IMR-90 (cell line): ENCODE results near the gene DPP6. TPM values are rescaled to one million over a fixed set of nuclear protein-coding genes. Genes with fewer than 3 reads are reported as not detected.

ENCODE experiments used
- ATAC-seq: fragments of 200-7000 bp; cut with Tn5 transposase; 2 replicates; pipeline ENCODE4 v1.9.1; 2020; ENCODE audit warnings: low read depth, mild to moderate bottlenecking, moderate library complexity
- BruUV-seq: library from RNA; stranded (reverse); fragments of 400-500 nt; replicated peaks from 2 replicates; lab custom pipeline; 2021; lab: Mats Ljungman, UMichigan
- CTCF ChIA-PET: fragments of 300-600 bp; formaldehyde crosslinking; extraction: SDS; loops from one replicate; lab custom pipeline; 2021; ENCODE audit warnings: antibody characterized with exemption; lab: Yijun Ruan, JAX
- POLR2A ChIA-PET: fragments of 300-600 bp; sonication (Branson Sonifier 250); formaldehyde crosslinking; loops from one replicate; lab custom pipeline; 2022; ENCODE audit warnings: antibody characterized with exemption; ENCODE audit not compliant: unreplicated experiment; lab: Charles Lee
- DNase-seq: peaks from one replicate; pipeline ENCODE4 v3.0.0; 2013
- H2AFZ ChIP-seq: replicated peaks from 2 replicates; pipeline ENCODE3; 2013; ENCODE audit warnings: low read length, mild to moderate bottlenecking; ENCODE audit not compliant: poor library complexity
- H2AK5ac ChIP-seq: 2 replicates; pipeline ENCODE4 v1.6.1; 2013; ENCODE audit warnings: low read depth, low read length, inconsistent platforms
- H2AK9ac ChIP-seq: replicated peaks from 2 replicates; pipeline ENCODE3; 2013; ENCODE audit warnings: mild to moderate bottlenecking, low read depth, low read length, moderate library complexity; ENCODE audit not compliant: poor library complexity
- H2BK120ac ChIP-seq: 2 replicates; pipeline ENCODE4 v1.6.1; 2013; ENCODE audit warnings: low read depth, low read length, inconsistent platforms
- H2BK15ac ChIP-seq: 3 replicates; pipeline ENCODE4 v1.6.1; 2013; ENCODE audit warnings: low read depth, low read length, inconsistent platforms
- H2BK20ac ChIP-seq: 2 replicates; pipeline ENCODE4 v1.6.1; 2013; ENCODE audit warnings: low read depth, mild to moderate bottlenecking, inconsistent platforms, low read length, moderate library complexity
- H2BK5ac ChIP-seq: 2 replicates; pipeline ENCODE4 v1.6.1; 2013; ENCODE audit warnings: mild to moderate bottlenecking, low read depth, low read length, inconsistent platforms; ENCODE audit not compliant: poor library complexity, severe bottlenecking
- H3K14ac ChIP-seq: replicated peaks from 2 replicates; pipeline ENCODE4 v1.6.1; 2013; ENCODE audit warnings: low read depth, low read length, inconsistent platforms
- H3K18ac ChIP-seq: 2 replicates; pipeline ENCODE4 v1.6.1; 2013; ENCODE audit warnings: low read depth, low read length, control low read depth
- H3K23ac ChIP-seq: 2 replicates; pipeline ENCODE4 v1.6.1; 2013; ENCODE audit warnings: low read depth, low read length, inconsistent platforms
- H3K27ac ChIP-seq: 2 replicates; pipeline ENCODE4 v1.5.1; 2013; ENCODE audit warnings: mild to moderate bottlenecking, control low read depth, low read length; ENCODE audit not compliant: insufficient read depth
- H3K27me3 ChIP-seq: 2 replicates; pipeline ENCODE4 v1.6.1; 2013; ENCODE audit warnings: low read length; ENCODE audit not compliant: control insufficient read depth, insufficient read depth
- H3K36me3 ChIP-seq: 2 replicates; pipeline ENCODE4 v1.6.1; 2013; ENCODE audit warnings: low read length, mixed read lengths; ENCODE audit not compliant: control insufficient read depth, insufficient read depth
- H3K4ac ChIP-seq: 2 replicates; pipeline ENCODE4 v1.6.1; 2013; ENCODE audit warnings: low read depth, low read length, inconsistent platforms
- H3K4me1 ChIP-seq: 2 replicates; pipeline ENCODE4 v1.6.1; 2013; ENCODE audit warnings: low read length, mixed read lengths; ENCODE audit not compliant: control insufficient read depth, insufficient read depth
- H3K4me2 ChIP-seq: 2 replicates; pipeline ENCODE4 v1.6.1; 2013; ENCODE audit warnings: low read depth, mild to moderate bottlenecking, control low read depth, low read length, moderate library complexity
- H3K4me3 ChIP-seq: 2 replicates; pipeline ENCODE4 v1.5.1; 2013; ENCODE audit warnings: low read depth, mild to moderate bottlenecking, control low read depth, low read length, moderate library complexity; ENCODE audit not compliant: insufficient read depth
- H3K56ac ChIP-seq: 2 replicates; pipeline ENCODE4 v1.6.1; 2013; ENCODE audit warnings: low read length, inconsistent platforms; ENCODE audit not compliant: insufficient read depth; ENCODE audit errors: extremely low read depth
- H3K79me1 ChIP-seq, 2 experiments: 2 replicates each; pipeline ENCODE4 v1.6.1; 2013; ENCODE audit warnings: low read length in 2 of 2, inconsistent platforms in 1 of 2, low read depth in 1 of 2
- H3K9ac ChIP-seq: 2 replicates; pipeline ENCODE4 v1.6.1; 2013; ENCODE audit warnings: low read depth, low read length, control low read depth
- H3K9me1 ChIP-seq: 2 replicates; pipeline ENCODE4 v1.6.1; 2013; ENCODE audit warnings: low read length, inconsistent platforms; ENCODE audit not compliant: insufficient read depth
- H3K9me3 ChIP-seq: 2 replicates; pipeline ENCODE4 v1.6.1; 2013; ENCODE audit warnings: low read length; ENCODE audit not compliant: control insufficient read depth, insufficient read depth
- H4K20me1 ChIP-seq: 2 replicates; pipeline ENCODE4 v1.6.1; 2013; ENCODE audit warnings: low read length, inconsistent platforms; ENCODE audit not compliant: insufficient read depth
- H4K5ac ChIP-seq: 2 replicates; pipeline ENCODE4 v1.6.1; 2013; ENCODE audit warnings: mild to moderate bottlenecking, low read depth, low read length, control low read depth
- H4K8ac ChIP-seq, 2 experiments: 2 replicates each; pipeline ENCODE4 v1.6.1; 2013; ENCODE audit warnings: low read depth in 2 of 2, low read length in 2 of 2, control low read depth in 1 of 2, inconsistent platforms in 1 of 2
- H4K91ac ChIP-seq: 2 replicates; pipeline ENCODE4 v1.6.1; 2013; ENCODE audit warnings: low read depth, low read length, inconsistent platforms; ENCODE audit not compliant: insufficient read depth
- BHLHE40 ChIP-seq: fragments of 150-350 bp; IDR thresholded peaks from 2 replicates; pipeline ENCODE4 v1.6.1; 2016; ENCODE audit warnings: mild to moderate bottlenecking, low read depth, low read length
- CHD1 ChIP-seq: IDR thresholded peaks from 2 replicates; pipeline ENCODE4 v1.6.1; 2012; ENCODE audit warnings: low read depth, low read length, improper control_type of control experiment
- FOS ChIP-seq: fragments of 150-350 bp; IDR thresholded peaks from 2 replicates; pipeline ENCODE4 v1.6.1; 2016; ENCODE audit warnings: low read depth, low read length
- MAZ ChIP-seq: IDR thresholded peaks from 2 replicates; pipeline ENCODE4 v1.6.1; 2012; ENCODE audit warnings: low read depth, mild to moderate bottlenecking, low read length, improper control_type of control experiment, moderate library complexity, borderline replicate concordance
- MXI1 ChIP-seq: IDR thresholded peaks from 2 replicates; pipeline ENCODE4 v1.6.1; 2012; ENCODE audit warnings: low read depth, mild to moderate bottlenecking, low read length, moderate library complexity, borderline replicate concordance
- POLR2A ChIP-seq: IDR thresholded peaks from 2 replicates; pipeline ENCODE4 v1.6.1; 2012; ENCODE audit warnings: mild to moderate bottlenecking, low read depth, low read length
- RCOR1 ChIP-seq: IDR thresholded peaks from 2 replicates; pipeline ENCODE4 v1.6.1; 2012; ENCODE audit warnings: mild to moderate bottlenecking, low read length, improper control_type of control experiment; ENCODE audit not compliant: insufficient replicate concordance
- SMC3 ChIP-seq: fragments of 150-350 bp; IDR thresholded peaks from 2 replicates; pipeline ENCODE4 v1.6.1; 2016; ENCODE audit warnings: low read depth, mild to moderate bottlenecking, antibody characterized with exemption, low read length, moderate library complexity
- WGBS, 2 experiments: methylation state at CpG; one replicate each; pipeline versions ENCODE4 v1.1.5 to v1.1.7; 2013; ENCODE audit warnings: missing lambda C conversion rate in 2 of 2; ENCODE audit not compliant: insufficient read length in 1 of 2; ENCODE audit errors: extremely low coverage in 2 of 2; 5-methylcytosine and 5-hydroxymethylcytosine counted together
- dilution Hi-C: fragments of 300-500 bp; cut with HindIII; formaldehyde crosslinking; loops from one replicate; pipeline ENCODE4 v1.14.3; 2018; ENCODE audit warnings: low sequenced_read_pairs; ENCODE audit not compliant: unreplicated experiment
- in situ Hi-C: fragments of 300-500 bp; cut with MboI; formaldehyde crosslinking; loops from 3 replicates; pipeline ENCODE4 v1.14.3; 2019; ENCODE audit warnings: low sequenced_read_pairs, inconsistent platforms, mixed read lengths
- intact Hi-C: fragments of 100-400 bp; cut with micrococcal nuclease; formaldehyde crosslinking; loops from 2 replicates; pipeline ENCODE4 v1.10.0; 2022
- polyA plus RNA-seq, 3 experiments: library from polyadenylated mRNA; depleted of rRNA; stranded (reverse); fragments of >200 nt; gene quantifications; 2 replicates each; pipeline ENCODE4 v1.2.3, GENCODE V29; 2012; ENCODE audit warnings: low replicate concordance in 1 of 3
- total RNA-seq: library from RNA; depleted of rRNA; stranded (reverse); fragments of >200 nt; gene quantifications from 2 replicates; pipeline ENCODE4 v1.2.3, GENCODE V29; 2012
- TF ChIP-seq, protein P1 (sequence below): conservative IDR thresholded peaks from 2 replicates; pipeline ENCODE4 v1.5.1; 2012; ENCODE audit warnings: mild to moderate bottlenecking, low read depth, low read length, improper control_type of control experiment
- TF ChIP-seq, protein P2 (sequence below): fragments of 150-350 bp; IDR thresholded peaks from 2 replicates; pipeline ENCODE4 v1.6.1; 2016; ENCODE audit warnings: low read depth, mild to moderate bottlenecking, low read length, moderate library complexity, borderline replicate concordance

Gene DPP6
- total and polyA plus RNA-seq, 2 of the 4 experiments (the other 2 are of a cell fraction), result not detected

GRCh38 chr7:154853727-154854095 lies 801.5 kb downstream of the DPP6 start:
- no peaks in the 10 kb centered on the region for H3K27me3 ChIP-seq
- H3K4me3 ChIP-seq, result no peak overlapping the region
- H2AK5ac ChIP-seq, result no peak overlapping the region
- ChIA-PET CTCF (no interaction called here), POLR2A (no interaction called here)
- no peak overlapping the region for H3K4ac ChIP-seq
- no peaks in the 10 kb centered on the region for H3K9me1 ChIP-seq
- H3K14ac ChIP-seq, result no peak overlapping the region
- in situ Hi-C loops (no loop called here), dilution Hi-C loops (no loop called here), intact Hi-C loops (no loop called here)
- DNase-seq (no peak), ATAC-seq (no peak)
- no peak overlapping the region for H3K18ac ChIP-seq
- no peaks in the 10 kb centered on the region for H3K79me1 ChIP-seq
- no peak overlapping the region for H2BK15ac ChIP-seq
- no peak overlapping the region for H3K56ac ChIP-seq
- 60% methylated on average over 1 of the region's 4 CpGs; no CpG with 5 or more reads in 1 of the 2 experiments for WGBS, 2 experiments
- no peak overlapping the region for H3K9ac ChIP-seq
- no peaks in the 10 kb centered on the region for H4K20me1 ChIP-seq
- H2BK120ac ChIP-seq, result no peak overlapping the region
- BruUV-seq, result no TSS peak
- no peaks in the 10 kb centered on the region for H3K36me3 ChIP-seq
- no peak overlapping the region for H4K8ac ChIP-seq
- H2BK5ac ChIP-seq, result no peak overlapping the region
- no peak overlapping the region for H3K23ac ChIP-seq
- H3K9me3 ChIP-seq, result peaks cover 46% of the 10 kb centered on the region
- H4K91ac ChIP-seq, result no peak overlapping the region
- H3K27ac ChIP-seq, result no peak overlapping the region
- no peak overlapping the region for H2AK9ac ChIP-seq
- no peak overlapping the region for H4K5ac ChIP-seq
- no peaks in the 10 kb centered on the region for H3K4me1 ChIP-seq
- no peak overlapping the region for H3K4me2 ChIP-seq
- no peak overlapping the region for H2BK20ac ChIP-seq
- TF ChIP-seq RCOR1, result no peak
- TF ChIP-seq CHD1, result no peak
- TF ChIP-seq MXI1, result no peak
- no peak for TF ChIP-seq FOS
- no peak for TF ChIP-seq BHLHE40
- no peak for TF ChIP-seq POLR2A
- no peak for TF ChIP-seq MAZ
- no peak for TF ChIP-seq SMC3
- TF ChIP-seq, protein P1, sequence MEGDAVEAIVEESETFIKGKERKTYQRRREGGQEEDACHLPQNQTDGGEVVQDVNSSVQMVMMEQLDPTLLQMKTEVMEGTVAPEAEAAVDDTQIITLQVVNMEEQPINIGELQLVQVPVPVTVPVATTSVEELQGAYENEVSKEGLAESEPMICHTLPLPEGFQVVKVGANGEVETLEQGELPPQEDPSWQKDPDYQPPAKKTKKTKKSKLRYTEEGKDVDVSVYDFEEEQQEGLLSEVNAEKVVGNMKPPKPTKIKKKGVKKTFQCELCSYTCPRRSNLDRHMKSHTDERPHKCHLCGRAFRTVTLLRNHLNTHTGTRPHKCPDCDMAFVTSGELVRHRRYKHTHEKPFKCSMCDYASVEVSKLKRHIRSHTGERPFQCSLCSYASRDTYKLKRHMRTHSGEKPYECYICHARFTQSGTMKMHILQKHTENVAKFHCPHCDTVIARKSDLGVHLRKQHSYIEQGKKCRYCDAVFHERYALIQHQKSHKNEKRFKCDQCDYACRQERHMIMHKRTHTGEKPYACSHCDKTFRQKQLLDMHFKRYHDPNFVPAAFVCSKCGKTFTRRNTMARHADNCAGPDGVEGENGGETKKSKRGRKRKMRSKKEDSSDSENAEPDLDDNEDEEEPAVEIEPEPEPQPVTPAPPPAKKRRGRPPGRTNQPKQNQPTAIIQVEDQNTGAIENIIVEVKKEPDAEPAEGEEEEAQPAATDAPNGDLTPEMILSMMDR, result no peak
- TF ChIP-seq, protein P2, sequence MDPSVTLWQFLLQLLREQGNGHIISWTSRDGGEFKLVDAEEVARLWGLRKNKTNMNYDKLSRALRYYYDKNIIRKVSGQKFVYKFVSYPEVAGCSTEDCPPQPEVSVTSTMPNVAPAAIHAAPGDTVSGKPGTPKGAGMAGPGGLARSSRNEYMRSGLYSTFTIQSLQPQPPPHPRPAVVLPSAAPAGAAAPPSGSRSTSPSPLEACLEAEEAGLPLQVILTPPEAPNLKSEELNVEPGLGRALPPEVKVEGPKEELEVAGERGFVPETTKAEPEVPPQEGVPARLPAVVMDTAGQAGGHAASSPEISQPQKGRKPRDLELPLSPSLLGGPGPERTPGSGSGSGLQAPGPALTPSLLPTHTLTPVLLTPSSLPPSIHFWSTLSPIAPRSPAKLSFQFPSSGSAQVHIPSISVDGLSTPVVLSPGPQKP, result no peak
- H2AFZ ChIP-seq, result no peak overlapping the region
